GM12872 (cell line): ENCODE results near the gene CNGB1.

Experiments
- TF ChIP-seq, protein P1 (sequence below): IDR thresholded peaks from 3 replicates; pipeline ENCODE4 v1.5.1; 2011; ENCODE audit warnings: low read depth, mild to moderate bottlenecking, low read length, moderate library complexity; ENCODE audit not compliant: insufficient read depth

The CNGB1 gene

GRCh38 chr16:57914244-57915173 lies 56.4 kb downstream of the CNGB1 start:
- TF ChIP-seq, protein P1, sequence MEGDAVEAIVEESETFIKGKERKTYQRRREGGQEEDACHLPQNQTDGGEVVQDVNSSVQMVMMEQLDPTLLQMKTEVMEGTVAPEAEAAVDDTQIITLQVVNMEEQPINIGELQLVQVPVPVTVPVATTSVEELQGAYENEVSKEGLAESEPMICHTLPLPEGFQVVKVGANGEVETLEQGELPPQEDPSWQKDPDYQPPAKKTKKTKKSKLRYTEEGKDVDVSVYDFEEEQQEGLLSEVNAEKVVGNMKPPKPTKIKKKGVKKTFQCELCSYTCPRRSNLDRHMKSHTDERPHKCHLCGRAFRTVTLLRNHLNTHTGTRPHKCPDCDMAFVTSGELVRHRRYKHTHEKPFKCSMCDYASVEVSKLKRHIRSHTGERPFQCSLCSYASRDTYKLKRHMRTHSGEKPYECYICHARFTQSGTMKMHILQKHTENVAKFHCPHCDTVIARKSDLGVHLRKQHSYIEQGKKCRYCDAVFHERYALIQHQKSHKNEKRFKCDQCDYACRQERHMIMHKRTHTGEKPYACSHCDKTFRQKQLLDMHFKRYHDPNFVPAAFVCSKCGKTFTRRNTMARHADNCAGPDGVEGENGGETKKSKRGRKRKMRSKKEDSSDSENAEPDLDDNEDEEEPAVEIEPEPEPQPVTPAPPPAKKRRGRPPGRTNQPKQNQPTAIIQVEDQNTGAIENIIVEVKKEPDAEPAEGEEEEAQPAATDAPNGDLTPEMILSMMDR = 0 out of 3 replicates have a peak, but pooled peaks have one; percentile 8

- TF ChIP-seq, protein P1 = no peak
These were observed 58.2 kb downstream of the CNGB1 start for GRCh38 chr16:57912529-57913260.

GRCh38 chr16:57911743-57912142 lies 59.2 kb downstream of the CNGB1 start:
- TF ChIP-seq, protein P1 = no peak

DNA sequence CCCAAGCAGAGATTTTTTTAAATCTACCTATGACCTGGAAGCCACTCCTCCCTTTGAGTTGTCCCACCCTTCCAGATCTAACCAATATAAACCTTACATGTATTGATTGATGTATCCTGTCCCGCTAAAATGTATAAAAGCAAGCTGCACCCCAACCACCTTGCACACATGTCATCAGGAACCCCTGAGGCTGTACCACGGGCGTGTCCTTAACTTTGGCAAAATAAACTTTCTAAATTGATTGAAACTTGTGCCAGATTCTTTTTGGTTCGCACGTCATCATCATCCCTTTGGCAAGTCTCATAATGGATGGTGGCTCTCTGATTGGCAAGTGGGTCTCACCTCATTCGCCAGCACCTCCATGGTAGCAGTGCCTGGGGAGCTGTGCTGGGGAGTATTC lies 60.2 kb downstream of the CNGB1 start:
- TF ChIP-seq, protein P1 = no peak

DNA sequence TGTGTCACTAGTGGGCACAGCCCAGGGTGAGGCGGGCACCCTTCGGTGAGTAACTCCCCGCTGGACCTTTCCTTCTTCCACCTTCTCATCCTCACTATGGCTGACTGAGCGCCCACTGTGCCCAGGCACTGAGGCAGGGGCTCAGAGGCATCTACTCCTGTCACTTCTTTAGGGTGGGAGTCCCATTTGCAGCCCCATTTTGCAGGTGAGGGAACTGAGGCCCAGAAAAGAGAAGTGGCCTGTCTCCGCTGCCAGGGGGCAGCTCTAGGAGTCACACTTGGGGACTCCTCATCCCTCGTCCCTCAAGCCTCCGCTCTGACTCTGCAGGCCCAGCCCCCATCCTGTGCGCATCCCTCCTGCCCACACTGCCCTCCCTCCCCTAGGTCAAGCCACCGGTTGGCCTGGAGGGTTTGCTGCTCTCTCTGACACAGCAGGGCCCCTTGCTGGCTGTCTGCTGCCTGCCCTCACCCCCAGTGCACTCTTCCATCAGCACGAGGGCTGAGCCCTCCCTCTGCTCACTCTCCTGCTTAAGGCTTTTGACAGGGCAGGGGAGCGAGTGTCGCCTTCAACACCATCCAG lies 62.4 kb downstream of the CNGB1 start:
- TF ChIP-seq, protein P1 = no peak

GRCh38 chr16:57906382-57907316 lies 64.3 kb downstream of the CNGB1 start:
- TF ChIP-seq, protein P1 = peak; percentile 65
